PC-3 (cell line): ENCODE data around the gene PCYT2. TPM values are rescaled to one million over a fixed set of nuclear protein-coding genes. Genes with fewer than 3 reads are reported as not detected.

Source experiments
- ATAC-seq: fragments of 200-7000 bp; cut with Tn5 transposase; 2 replicates; pipeline ENCODE4 v1.9.1; 2020; ENCODE audit warnings: mild to moderate bottlenecking, moderate library complexity
- BruUV-seq: library from RNA; stranded (reverse); fragments of 400-500 nt; replicated peaks from 2 replicates; lab custom pipeline; 2021; lab: Mats Ljungman, UMichigan
- CTCF ChIA-PET: fragments of 300-600 bp; sonication (Branson Sonifier 250); formaldehyde crosslinking; loops from one replicate; lab custom pipeline; 2022; ENCODE audit warnings: antibody characterized with exemption; lab: Charles Lee
- POLR2A ChIA-PET: fragments of 300-600 bp; sonication (Branson Sonifier 250); formaldehyde crosslinking; loops from one replicate; lab custom pipeline; 2022; ENCODE audit warnings: antibody characterized with exemption; ENCODE audit not compliant: unreplicated experiment; lab: Charles Lee
- DNase-seq: peaks from one replicate; pipeline ENCODE4 v3.0.0-alpha.2; 2015
- H2AFZ ChIP-seq: fragments of 300-600 bp; sonication (generic); 2 replicates; pipeline ENCODE4 v1.6.0; 2016; ENCODE audit warnings: antibody characterized with exemption, low read length
- H3F3A ChIP-seq: fragments of 300-600 bp; sonication (generic); one replicate; pipeline ENCODE4 v1.6.0; 2017; ENCODE audit warnings: antibody characterized with exemption, low read length, control low read depth, mild to moderate bottlenecking; ENCODE audit not compliant: unreplicated experiment
- H3K27ac ChIP-seq: fragments of 300-600 bp; sonication (generic); 2 replicates; pipeline ENCODE4 v1.5.1; 2016; ENCODE audit warnings: mild to moderate bottlenecking, low read length
- H3K27me3 ChIP-seq: fragments of 300-600 bp; sonication (generic); 2 replicates; pipeline ENCODE4 v1.6.1; 2016; ENCODE audit warnings: low read length, mixed read lengths
- H3K36me3 ChIP-seq: fragments of 300-600 bp; sonication (generic); 2 replicates; pipeline ENCODE4 v1.6.1; 2016; ENCODE audit warnings: low read depth, mixed run types, low read length, mixed read lengths
- H3K4me1 ChIP-seq: fragments of 300-600 bp; sonication (generic); 2 replicates; pipeline ENCODE4 v1.5.1; 2016; ENCODE audit warnings: low read length; ENCODE audit not compliant: insufficient read depth
- H3K4me2 ChIP-seq: fragments of 300-600 bp; sonication (generic); 2 replicates; pipeline ENCODE4 v1.6.0; 2016; ENCODE audit warnings: low read length
- H3K4me3 ChIP-seq: fragments of 300-600 bp; sonication (generic); 2 replicates; pipeline ENCODE4 v1.5.1; 2016; ENCODE audit warnings: mild to moderate bottlenecking, low read length, mixed read lengths
- H3K79me2 ChIP-seq: fragments of 300-600 bp; sonication (generic); 2 replicates; pipeline ENCODE4 v1.6.1; 2017; ENCODE audit warnings: low read length, mixed read lengths
- H3K9ac ChIP-seq: fragments of 300-600 bp; sonication (generic); 2 replicates; pipeline ENCODE4 v1.6.0; 2016; ENCODE audit warnings: mild to moderate bottlenecking, low read length
- H3K9me2 ChIP-seq: fragments of 300-600 bp; sonication (generic); replicated peaks from 2 replicates; pipeline ENCODE4 v1.6.1; 2016; ENCODE audit warnings: mixed run types, low read length, mixed read lengths
- H3K9me3 ChIP-seq: fragments of 300-600 bp; sonication (generic); 2 replicates; pipeline ENCODE4 v1.6.1; 2016; ENCODE audit warnings: low read length, mixed read lengths
- H4K20me1 ChIP-seq: fragments of 300-600 bp; sonication (generic); 2 replicates; pipeline ENCODE4 v1.6.1; 2016; ENCODE audit warnings: low read length, mixed read lengths
- CTCF ChIP-seq: fragments of 300-600 bp; sonication (generic); conservative IDR thresholded peaks from 2 replicates; pipeline ENCODE4 v1.5.1; 2017; ENCODE audit warnings: antibody characterized with exemption, low read depth, mild to moderate bottlenecking, low read length
- EZH2 ChIP-seq: fragments of 300-600 bp; sonication (generic); IDR thresholded peaks from one replicate; pipeline ENCODE4 v1.6.1; 2017; ENCODE audit warnings: antibody characterized with exemption, mild to moderate bottlenecking, low read length; ENCODE audit not compliant: unreplicated experiment
- EZH2phosphoT487 ChIP-seq: fragments of 300-600 bp; sonication (generic); IDR thresholded peaks from 2 replicates; pipeline ENCODE4 v1.6.1; 2018; ENCODE audit warnings: mild to moderate bottlenecking, antibody characterized with exemption, low read length, borderline replicate concordance
- intact Hi-C: fragments of 100-400 bp; cut with micrococcal nuclease; formaldehyde crosslinking; loops from 2 replicates; pipeline ENCODE4 v1.9.0; 2023
- total RNA-seq: library from RNA; depleted of rRNA; stranded (reverse); fragments of >200 nt; gene quantifications from 2 replicates; pipeline ENCODE4 v1.2.3, GENCODE V29; 2014

The PCYT2 gene
- total RNA-seq, 1 experiment from 2014 or later = 33.3 TPM

GRCh38 chr17:81934098-81934757 is 23.0 kb upstream of the PCYT2 start:
- no peak overlapping the region for H3K4me2 ChIP-seq
- peaks cover 19% of the 10 kb centered on the region for H3K79me2 ChIP-seq
- no peaks in the 10 kb centered on the region for H3K36me3 ChIP-seq
- H2AFZ ChIP-seq = no peak overlapping the region
- POLR2A ChIA-PET = no interaction called here
- H3K4me1 ChIP-seq = peaks cover 12% of the 10 kb centered on the region
- H3K9me3 ChIP-seq = no peaks in the 10 kb centered on the region
- no peak overlapping the region for H3K4me3 ChIP-seq
- BruUV-seq = no TSS peak
- no peak overlapping the region for H3K27ac ChIP-seq
- no peaks in the 10 kb centered on the region for H3F3A ChIP-seq
- CTCF ChIA-PET = no interaction called here
- ATAC-seq (no peak), DNase-seq (no peak)
- intact Hi-C loops = no loop called here
- no peak overlapping the region for H3K9ac ChIP-seq
- no peaks in the 10 kb centered on the region for H4K20me1 ChIP-seq
- H3K27me3 ChIP-seq = no peaks in the 10 kb centered on the region
- TF ChIP-seq EZH2phosphoT487 = no peak
- no peak for TF ChIP-seq EZH2
- TF ChIP-seq CTCF = no peak
- no peaks in the 10 kb centered on the region for H3K9me2 ChIP-seq

- BruUV-seq = no TSS peak
- H3K27me3 ChIP-seq = no peaks in the 10 kb centered on the region
- H3K9me2 ChIP-seq = no peaks in the 10 kb centered on the region
- no peaks in the 10 kb centered on the region for H3F3A ChIP-seq
- no peak overlapping the region for H3K4me3 ChIP-seq
- H3K36me3 ChIP-seq = no peaks in the 10 kb centered on the region
- H4K20me1 ChIP-seq = no peaks in the 10 kb centered on the region
- no peak overlapping the region for H3K27ac ChIP-seq
- DNase-seq = no peak
- ChIA-PET POLR2A (no interaction called here), CTCF (no interaction called here)
- TF ChIP-seq EZH2phosphoT487 (no peak), CTCF (no peak), EZH2 (no peak)
- ATAC-seq = no peak
- no peak overlapping the region for H2AFZ ChIP-seq
- H3K9me3 ChIP-seq = no peaks in the 10 kb centered on the region
- H3K79me2 ChIP-seq = peaks cover 29% of the 10 kb centered on the region
- no peak overlapping the region for H3K4me2 ChIP-seq
- no peak overlapping the region for H3K9ac ChIP-seq
- peaks cover 20% of the 10 kb centered on the region for H3K4me1 ChIP-seq
- intact Hi-C loops = no loop called here
These were observed 22.0 kb upstream of the PCYT2 start for GRCh38 chr17:81933178-81933699.

- ChIA-PET POLR2A (no interaction called here), CTCF (no interaction called here)
- H3K4me1 ChIP-seq = peaks cover 20% of the 10 kb centered on the region
- H3F3A ChIP-seq = no peaks in the 10 kb centered on the region
- TF ChIP-seq CTCF = no peak
- no peak for TF ChIP-seq EZH2phosphoT487
- no peak for TF ChIP-seq EZH2
- H2AFZ ChIP-seq = no peak overlapping the region
- no peaks in the 10 kb centered on the region for H3K27me3 ChIP-seq
- no peak for DNase-seq
- H3K9me2 ChIP-seq = no peaks in the 10 kb centered on the region
- H4K20me1 ChIP-seq = no peaks in the 10 kb centered on the region
- BruUV-seq = no TSS peak
- no peak overlapping the region for H3K4me2 ChIP-seq
- H3K4me3 ChIP-seq = no peak overlapping the region
- H3K36me3 ChIP-seq = no peaks in the 10 kb centered on the region
- H3K9me3 ChIP-seq = no peaks in the 10 kb centered on the region
- H3K27ac ChIP-seq = no peak overlapping the region
- ATAC-seq = no peak
- no peak overlapping the region for H3K9ac ChIP-seq
- H3K79me2 ChIP-seq = peaks cover 31% of the 10 kb centered on the region
- intact Hi-C loops = no loop called here
These were observed 21.3 kb upstream of the PCYT2 start for GRCh38 chr17:81932333-81932983.
